Left lobe of liver (tissue), 2 donors: ENCODE results near the gene ZNF624. TPM values are rescaled to one million over a fixed set of nuclear protein-coding genes. Genes with fewer than 3 reads are reported as not detected.

Source experiments
- ATAC-seq: fragments of 200-7000 bp; cut with Tn5 transposase; one replicate; pipeline ENCODE4 v1.9.1; 2020; ENCODE audit warnings: mild to moderate bottlenecking, moderate library complexity
- DNase-seq: peaks from one replicate; pipeline ENCODE4 v3.0.0-alpha.2; 2020; ENCODE audit warnings: low spot score
- total RNA-seq: library from RNA; stranded (reverse); gene quantifications from one replicate; pipeline ENCODE4 v1.2.1, GENCODE V29; 2021
- donor health status: DM: no; HTN: no; CAD: no; lungs with moderate emphysema.
- donor health status: DM: no; HTN: yes; CAD: no.

Gene ZNF624
- total RNA-seq, 1 donor from 2014 or later, result 0.60 TPM

DNA sequence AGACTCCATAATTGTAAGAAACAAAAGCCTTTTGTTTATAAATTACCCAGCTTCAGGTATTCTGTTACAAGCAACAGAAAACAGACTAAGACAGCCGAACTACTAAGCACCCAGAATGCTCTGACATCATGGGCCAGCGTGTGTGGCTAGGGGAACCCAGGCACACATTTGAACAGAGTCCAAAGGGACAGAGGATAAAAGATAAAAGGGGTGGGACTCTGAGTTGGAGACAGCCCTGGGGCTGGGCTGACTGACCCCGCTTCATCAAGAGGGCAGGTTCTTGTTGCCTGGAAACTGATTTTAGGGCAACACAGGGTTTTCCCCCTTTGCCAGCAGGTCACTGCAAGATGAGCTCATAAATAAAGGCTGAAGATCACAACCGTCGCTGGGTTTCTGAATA lies 54.1 kb downstream of the ZNF624 start:
- no peak for ATAC-seq

DNA sequence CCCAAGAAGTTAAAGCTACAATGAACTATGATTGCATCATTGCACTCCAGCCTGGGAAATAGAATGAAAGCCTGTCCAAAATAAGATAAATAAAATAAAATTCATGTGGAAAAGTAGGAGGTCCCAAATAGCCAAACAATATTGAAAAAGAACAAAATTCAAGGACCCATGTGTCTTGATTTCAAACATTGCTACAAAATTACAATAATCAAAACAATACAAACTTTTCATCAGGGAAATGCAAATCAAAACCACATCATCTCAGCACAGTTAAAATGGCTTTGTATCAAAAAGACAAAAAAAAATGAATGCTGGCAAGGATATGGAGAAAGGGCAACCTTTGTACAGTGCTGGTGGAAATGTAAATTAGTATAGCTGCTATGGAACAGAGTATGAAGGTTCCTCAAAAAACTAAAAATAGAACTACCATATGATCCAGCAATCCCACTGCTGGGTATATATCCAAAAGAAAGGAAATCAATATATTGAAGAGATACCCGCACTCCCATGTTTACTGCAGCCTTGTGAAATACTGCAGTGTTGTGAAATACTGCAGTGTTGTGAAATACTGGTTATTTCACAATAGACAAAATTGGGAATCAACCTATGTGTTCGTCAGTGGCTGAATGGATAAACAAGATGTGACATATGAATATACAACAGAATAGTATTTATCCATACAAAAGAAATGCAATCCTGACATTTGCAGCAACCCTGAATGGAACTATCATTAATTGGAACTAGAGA lies 60.1 kb downstream of the ZNF624 start:
- ATAC-seq (no peak), DNase-seq (no peak)

More for the DNA sequence above, 54.1 kb downstream of the ZNF624 start:
- DNase-seq, result no peak

DNA sequence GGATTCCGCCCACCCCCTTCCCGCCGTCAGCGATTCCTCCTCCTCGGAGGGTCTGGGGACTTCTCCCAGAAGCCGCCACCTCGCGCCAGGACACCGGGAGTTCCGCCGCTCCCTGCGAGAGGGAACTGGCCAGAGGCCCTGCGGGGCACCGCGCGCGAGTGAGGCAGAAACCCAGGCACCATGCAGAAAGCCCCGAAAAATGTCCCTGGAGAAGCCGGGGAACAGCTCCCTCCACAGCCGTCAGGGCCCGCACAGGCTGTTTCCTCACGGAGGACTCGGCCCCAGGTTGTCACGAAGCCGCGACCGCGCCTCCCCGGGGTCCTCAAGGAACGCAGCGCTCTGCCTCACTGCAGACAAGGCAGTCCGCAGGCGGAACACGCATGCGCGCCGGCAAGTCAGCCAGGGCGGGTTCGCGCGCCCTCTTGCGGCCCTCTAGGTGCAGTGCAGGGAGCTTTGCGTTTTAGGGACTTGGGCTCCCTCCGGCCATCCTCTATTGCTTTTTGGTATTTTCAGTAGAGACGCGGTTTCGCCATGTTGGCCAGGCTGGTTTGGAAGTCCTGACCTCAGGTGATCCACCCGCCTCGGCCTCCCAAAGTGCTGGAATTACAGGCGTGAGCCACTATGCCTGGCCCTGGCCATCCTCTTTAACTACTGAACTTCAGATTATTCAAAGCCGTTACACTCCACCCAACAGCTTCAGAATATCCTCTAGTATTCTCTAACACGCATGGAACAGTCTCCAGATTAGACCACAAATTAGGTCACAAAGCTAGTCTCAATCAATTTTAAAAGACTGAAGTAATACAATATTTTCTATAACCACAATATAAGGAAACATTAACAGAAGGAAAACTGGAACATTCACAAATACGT lies 64.3 kb downstream of the ZNF624 start:
- ATAC-seq, result peak; percentile 99
- peak; percentile 93 for DNase-seq

DNA sequence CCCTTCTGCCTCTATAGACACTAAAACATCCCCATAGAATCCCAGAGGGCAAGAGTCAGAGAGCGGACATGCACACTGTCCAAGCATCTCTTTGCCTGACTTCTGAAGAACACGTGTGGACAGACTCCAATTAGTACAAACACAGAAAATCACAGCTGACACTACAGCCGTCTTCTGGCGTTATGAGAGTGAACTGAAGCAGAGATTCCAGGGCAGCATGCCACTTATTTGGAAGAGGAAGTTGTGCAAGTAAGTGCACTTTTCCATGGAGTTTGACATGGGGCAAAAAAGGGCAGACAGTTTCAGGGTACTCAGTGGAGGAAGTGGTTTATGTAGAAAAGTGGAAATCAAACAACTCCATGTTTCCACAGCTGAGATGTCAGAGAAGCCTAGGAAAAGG lies 67.9 kb downstream of the ZNF624 start:
- ATAC-seq (no peak), DNase-seq (no peak)

DNA sequence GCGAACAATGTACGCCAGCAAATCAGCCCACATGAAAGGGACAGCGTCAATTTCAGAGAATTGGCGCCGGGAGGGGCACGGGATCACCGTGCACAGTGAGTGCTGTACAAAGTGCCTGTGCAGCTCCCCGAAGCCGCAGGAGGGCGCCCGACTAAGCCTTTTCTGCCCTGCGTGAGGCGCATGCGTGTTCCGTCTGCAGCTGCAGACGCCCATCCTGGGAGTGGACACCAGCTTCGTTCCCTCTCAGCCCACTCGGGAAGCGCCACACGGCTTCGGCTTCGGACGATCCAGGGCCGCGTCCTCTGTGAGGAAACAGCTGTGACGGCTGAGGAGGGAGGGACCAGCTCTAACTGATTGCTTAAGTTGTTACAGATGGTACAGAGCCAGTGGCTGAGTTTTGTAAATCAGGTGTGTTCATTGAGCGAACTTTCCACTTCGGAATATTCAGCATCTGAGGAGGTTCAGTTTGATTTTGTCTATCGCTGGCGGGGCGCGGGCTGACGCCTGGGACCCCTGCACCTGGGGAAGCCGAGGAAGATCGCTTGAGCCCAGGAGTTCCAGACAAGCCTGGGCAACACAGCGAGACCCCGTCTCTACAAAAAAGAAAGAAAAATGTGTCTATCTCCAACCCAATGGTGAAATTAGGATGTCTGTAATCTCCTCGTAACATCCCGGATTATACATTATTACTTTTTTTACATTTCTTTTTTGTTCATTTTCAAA lies 69.2 kb downstream of the ZNF624 start:
- DNase-seq (peak; percentile 82), ATAC-seq (peak; percentile 87)

GRCh38 chr17:16583781-16584180 lies 69.9 kb downstream of the ZNF624 start:
- no peak for ATAC-seq
- no peak for DNase-seq

GRCh38 chr17:16573466-16573865 lies 80.2 kb downstream of the ZNF624 start:
- no peak for DNase-seq
- ATAC-seq, result no peak

Other genes starting within 250 kb of the ZNF624 start
- 3.1 TPM for gene TRPV2, start 238.3 kb downstream of the ZNF624 start, total RNA-seq
- 0.13 TPM for gene LRRC75A, start 161.7 kb downstream of the ZNF624 start, total RNA-seq
- 0.25 TPM for gene ZNF287, start 84.6 kb downstream of the ZNF624 start, total RNA-seq
- gene CCDC144A, start 36.4 kb upstream of the ZNF624 start, total RNA-seq, result 0.43 TPM